ENCODE results near the gene NPAS3.

The NPAS3 gene

DNA sequence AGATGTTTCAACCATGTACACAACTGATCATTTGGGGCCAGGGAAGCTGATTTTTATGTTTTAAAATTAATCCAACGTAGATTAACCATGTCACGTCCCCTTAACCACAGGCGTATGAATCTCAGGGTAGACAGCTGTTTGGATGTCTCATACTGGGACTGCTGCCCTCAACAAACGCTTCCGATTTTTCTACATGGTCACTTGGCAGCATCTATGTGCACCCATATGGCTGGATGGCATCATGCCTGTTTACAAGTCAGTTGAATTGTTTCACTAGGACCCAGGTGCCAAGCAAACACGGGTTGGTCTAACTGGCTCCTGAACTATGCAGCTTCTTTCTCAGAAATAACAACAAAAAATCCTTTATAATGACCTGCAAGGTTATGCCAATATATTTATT is 393.8 kb downstream of the NPAS3 start:
- no peak for DNase-seq (ENCODE audit: low spot score)

DNA sequence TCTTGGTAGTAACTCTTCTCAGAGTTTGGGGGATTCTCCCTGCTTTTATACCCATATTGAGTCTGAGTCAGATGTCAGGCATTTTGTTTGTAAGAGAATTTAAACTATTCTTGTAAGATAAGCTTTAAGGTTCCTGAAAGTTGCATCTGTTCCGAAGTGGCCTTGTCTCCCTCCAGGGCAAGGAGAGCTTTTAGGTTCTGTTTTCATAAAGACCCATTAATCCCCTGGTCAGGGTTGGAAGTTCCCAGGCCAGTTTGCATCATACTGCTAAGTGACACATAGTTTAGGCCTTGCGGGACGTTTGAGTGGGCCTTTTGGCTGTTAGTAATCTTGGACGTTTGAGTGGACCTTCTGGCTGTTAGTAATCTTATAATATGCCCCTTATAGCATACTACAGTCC is 396.7 kb downstream of the NPAS3 start:
- no peak for DNase-seq (ENCODE audit: low spot score)

DNA sequence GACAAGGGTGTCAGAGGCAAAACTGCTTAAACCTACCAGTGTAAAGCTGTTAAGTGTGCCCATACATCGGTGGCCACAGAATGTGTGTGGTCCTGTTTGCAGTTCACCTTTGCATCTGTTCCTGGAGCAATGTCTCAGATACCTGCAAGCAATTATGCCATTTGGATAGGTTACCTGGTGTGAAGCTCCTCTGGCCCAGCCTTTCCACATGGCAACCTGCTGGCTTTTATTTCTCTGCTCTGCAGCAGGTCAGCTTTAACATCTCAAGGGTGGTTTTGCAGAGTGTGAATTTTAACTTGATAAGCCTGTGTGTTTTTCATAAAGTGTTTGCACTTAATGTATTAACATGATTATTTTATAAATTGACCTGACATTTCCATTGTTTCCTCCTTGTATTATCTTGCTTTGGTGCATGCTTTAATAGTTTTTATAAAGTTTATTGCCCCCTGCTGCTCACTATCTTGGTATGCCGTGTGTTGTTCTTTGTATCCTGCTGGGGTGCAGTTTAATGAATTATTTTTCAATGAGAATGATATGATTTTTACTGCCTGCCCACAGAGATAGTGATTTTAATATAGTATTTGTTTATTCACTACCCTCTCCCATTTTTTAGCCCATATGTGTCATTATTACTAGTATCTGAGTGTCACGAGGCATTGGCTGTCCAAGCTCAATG is 403.8 kb downstream of the NPAS3 start:
- no peak for DNase-seq (ENCODE audit: low spot score)

DNA sequence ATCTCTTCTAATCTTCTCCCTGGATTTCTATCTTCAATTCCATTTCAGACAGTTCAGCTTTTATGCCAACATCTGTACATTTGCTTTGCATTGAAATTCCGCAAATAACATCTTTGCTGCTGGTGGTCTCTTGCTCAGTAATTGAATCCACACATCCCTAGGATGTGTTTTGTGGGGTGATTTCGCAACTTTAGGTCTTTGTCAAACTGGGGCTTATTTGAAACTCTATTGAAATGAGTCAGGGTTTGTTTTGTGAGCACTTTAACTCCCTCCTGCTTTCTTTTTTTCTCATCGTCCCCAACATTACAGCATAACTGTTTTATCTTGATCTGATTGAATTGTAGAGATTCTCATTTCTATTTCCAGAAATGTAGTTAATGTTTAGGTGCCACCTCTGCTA is 404.3 kb downstream of the NPAS3 start:
- no peak for DNase-seq (ENCODE audit: low spot score)

DNA sequence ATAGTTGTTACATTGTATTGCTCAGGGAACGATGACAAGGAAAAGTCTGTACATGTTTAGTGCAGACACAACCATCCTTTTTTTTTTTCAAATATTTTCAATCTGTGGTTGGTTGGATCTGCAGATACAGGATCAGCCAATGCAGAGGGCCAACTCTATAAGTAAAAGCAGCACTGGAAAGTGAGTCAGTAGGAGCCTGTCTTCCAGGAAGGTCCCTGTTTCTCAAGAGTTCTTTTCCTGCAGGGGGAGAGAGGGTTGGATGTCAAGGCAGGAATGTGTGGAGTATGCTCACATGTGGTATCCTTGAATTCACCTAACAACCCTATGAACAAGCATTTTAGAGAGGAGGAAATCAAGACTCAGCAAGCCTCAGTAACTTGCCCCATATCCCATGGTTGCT is 409.1 kb downstream of the NPAS3 start:
- DNase-seq (ENCODE audit: low spot score), result no peak

DNA sequence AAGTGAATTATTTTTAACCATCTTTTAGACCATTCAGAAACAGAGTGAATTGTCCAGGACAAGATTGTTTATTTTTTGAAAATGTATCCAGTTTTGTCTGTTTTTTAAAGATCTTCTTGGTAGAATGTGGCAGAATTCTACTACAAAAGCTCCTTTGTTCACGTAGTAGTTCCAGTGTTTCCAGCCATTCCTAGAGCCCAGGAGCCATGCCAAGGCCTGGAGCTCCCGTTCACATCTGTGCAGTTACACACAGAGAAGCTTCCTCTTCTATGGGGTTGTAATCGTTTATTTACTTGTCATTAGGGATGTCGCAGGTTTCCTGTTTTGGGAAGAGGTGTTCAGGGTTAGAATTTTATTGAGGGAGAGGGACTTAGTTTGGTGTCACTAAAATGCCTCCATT is 409.8 kb downstream of the NPAS3 start:
- no peak for DNase-seq (ENCODE audit: low spot score)

DNA sequence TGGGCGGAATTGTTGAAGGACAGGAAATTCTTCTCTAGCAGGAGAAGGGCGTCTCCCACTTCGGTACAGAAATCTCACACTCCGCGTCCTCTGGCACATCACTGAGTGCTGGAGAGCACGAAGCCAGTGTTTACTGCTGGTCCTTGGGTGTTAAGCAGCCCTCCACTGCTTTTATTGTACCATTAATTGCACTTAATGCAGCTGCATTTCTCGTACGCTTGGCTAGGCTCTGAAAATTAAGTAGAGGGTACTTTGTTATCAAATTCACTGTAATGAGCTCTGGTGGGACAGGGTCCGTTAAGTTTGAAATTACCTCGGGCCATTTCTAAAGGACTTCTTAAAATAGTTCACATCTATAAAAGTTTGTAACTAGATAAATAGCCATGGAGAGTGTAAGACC is 411.2 kb downstream of the NPAS3 start:
- no peak for DNase-seq (ENCODE audit: low spot score)

DNA sequence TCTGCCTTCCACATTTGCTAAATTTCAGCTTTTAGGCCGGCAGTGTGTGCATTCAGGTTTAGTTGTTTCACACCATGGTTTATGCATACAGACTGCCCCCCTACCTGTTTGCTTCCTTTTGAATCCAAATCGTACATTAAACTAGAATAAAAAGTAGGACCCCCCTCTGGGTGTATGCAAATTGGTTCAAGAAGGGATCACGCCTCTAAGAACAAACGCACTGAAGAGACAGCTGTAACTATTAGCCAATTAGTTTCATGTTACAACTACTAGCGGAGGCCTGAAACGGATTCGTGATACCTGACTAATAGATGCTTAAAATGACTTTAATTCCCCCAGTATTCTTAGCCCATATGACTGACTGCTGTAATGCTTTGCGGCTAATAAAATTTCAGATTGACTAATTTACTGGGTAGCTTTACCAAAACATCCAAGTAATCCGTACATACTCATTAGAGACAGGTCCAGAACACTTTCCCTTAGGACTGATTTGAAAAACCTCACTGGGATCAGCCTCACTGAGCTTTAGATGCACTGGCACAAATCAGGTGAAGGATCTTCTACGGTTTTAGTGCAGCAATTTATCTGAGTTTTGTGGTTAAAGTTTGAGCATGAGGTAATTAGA is 411.8 kb downstream of the NPAS3 start:
- DNase-seq (ENCODE audit: low spot score), result no peak

DNA sequence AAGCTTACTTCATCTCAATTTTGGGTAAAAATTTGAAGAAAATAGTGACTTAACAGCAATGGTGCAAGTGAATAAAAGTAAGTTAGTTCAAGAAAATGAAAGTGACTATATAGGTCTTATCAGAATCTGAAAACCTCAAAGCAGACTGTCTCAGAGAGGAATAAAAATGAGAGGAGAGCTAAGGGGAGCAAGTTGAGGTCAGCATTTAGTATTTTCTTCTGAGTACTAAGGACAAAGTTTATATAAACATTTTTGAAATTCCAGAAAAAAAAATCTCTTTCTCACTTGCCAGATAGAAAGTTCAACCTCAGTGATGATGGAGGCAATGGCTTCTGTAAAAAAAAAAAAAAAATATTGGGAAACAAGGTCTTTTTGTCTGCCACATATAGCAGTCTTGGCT is 414.1 kb downstream of the NPAS3 start:
- no peak for DNase-seq (ENCODE audit: low spot score)

DNA sequence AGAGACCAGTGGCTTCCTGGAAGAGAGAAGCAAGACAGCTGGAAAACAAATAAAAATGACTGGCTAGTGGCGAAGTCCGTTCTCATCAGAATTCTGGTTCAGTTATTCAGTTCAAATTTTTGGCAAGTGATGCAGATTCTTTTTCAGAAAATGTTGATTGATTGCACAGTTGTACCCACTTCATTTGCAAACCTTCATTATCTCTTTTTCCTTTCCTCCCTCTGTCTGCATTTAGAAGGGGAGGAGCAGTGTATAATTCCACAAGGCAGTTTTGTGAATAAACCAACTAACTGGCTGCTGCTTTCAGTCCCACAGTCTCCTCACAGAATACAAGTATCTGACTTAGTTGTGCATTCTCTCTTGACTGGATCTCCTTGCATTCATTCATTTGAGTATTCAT is 417.5 kb downstream of the NPAS3 start:
- no peak for DNase-seq (ENCODE audit: low spot score)

DNA sequence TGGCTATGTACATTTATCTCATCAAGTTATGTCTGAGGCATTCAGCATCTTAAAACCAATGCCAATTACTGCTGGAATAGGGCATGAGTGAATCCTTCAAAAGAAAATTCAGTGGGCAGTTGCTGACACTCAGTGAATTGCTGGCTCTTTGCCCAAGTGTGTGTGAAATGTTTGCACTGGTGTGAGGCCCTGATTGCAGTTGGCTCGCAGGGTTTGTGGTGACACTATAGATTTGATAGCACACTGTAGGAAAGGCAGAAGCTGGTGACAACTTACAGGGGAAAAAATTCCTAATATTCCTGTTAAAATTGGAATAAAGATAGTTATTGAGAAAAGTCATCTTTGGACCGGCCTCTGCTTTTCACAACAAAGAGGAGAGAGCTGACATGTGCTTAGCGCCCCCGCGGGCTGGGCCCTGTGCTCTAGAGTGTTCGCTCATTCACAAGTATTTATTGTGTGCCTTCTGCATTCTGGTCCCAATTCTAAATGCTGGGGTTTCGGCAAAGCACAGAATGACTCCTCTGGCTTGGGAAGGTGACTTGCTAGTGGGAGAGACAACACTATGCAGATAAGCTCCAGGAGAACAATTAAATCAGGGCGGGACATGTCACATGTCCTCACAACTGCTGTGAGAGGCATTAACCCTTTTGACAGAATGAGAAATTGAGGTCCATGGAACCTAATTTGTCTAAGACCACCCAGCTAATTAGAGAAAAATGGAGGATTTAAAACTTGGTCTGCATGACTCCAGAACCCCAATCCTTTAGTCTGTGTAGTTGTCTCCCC is 418.7 kb downstream of the NPAS3 start:
- DNase-seq (ENCODE audit: low spot score), result no peak

DNA sequence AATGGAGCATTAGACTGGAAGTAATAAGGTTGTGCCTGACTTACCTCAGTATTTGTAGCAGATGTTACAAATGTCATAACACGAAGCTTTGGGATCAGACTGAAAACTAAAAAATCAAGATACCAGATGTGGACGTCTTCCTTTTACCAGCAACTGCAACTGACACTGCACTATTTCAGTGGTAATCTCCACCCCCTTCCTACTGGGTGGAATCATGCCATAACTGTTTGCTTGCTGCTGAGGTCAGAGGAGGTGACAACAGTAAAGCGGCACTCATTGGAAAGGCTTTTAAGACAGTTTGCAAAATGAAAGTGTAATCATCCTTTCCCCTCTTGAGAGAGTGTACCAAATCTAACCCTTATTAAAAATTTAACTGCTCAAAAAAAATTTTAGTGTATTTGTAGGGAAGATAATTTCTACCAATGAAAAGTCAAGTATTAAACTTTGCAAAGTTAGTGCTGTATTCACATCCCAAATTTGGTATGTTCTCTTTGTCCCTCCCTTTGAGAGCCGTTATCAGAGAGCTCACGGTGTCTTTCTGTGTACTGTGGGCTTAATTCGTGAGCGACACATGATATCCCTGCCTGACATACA is 420.7 kb downstream of the NPAS3 start:
- no peak for DNase-seq (ENCODE audit: low spot score)

DNA sequence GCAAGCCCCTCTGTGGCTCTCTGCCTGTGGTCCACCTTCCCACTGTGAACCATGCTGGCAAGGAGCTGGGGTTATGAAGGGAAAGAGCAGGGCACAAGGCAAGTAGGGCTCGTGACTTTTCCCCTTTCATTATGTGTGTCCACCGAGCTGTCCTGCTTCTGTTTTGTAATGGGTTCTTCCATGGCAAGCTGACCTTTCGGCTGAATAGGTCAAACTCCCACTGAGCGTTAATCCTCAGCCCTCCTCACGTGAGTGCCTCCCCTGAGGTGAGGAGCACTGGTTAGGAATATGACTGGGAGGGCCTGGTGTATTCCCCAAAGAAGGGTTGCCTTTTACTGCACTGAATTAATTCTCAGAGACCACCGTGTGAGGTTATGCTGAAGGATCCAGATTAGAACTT is 424.3 kb downstream of the NPAS3 start:
- DNase-seq (ENCODE audit: low spot score), result no peak

DNA sequence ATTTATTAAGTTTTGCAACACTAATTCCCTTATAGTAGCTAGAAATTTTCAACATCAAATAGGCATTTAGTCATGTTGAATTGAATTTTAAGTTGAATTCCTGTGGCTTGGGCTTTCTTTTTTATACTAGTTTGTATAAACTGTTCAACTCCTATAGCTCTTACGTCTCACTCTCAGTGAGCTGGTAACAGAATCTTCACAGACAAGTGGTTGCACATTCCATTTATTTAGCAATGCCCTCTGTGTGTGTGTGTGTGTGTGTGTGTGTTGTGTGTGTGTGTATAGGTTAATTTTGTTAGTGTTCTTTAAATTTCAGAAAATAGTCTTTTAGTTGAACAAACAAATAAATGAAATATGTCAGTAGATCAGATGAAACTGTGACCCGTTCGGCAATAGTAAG is 425.0 kb downstream of the NPAS3 start:
- no peak for DNase-seq (ENCODE audit: low spot score)

DNA sequence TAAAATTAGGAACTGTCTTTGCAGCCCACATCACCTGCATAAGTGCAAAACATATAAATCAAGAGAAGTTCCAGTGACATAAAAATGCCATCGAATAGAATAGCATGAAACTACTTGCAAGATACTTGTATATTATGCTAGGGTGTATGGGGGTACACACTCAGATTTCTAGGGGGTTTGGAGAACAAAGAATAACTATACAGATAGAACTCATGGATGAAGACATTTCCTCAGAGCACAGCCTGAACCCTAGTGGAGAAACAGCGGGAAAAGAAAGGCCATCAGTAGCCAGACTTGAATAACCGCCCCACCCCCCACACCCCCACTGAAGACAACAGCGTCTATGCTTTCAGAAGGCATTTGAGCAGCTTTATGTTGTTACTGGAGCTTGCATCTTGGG is 425.8 kb downstream of the NPAS3 start:
- no peak for DNase-seq (ENCODE audit: low spot score)

DNA sequence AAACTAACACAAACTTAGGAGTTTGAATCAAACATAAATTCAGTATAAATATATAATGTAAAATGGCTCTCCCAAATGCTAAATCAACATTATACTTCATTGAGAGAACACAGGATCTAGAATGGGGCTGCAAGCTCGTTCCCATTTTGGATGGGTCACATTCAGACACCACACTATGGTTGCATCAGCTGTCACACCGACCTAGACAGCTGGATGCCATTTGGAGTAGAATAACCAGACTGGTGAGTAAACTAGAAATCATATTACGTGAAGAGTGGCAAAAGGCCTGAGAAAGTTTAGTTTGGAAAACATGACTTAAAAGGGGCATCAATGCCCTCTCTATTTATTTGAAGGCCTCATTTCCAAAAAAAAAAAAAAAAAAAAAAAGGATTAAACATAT is 430.4 kb downstream of the NPAS3 start:
- no peak for DNase-seq (ENCODE audit: low spot score)

DNA sequence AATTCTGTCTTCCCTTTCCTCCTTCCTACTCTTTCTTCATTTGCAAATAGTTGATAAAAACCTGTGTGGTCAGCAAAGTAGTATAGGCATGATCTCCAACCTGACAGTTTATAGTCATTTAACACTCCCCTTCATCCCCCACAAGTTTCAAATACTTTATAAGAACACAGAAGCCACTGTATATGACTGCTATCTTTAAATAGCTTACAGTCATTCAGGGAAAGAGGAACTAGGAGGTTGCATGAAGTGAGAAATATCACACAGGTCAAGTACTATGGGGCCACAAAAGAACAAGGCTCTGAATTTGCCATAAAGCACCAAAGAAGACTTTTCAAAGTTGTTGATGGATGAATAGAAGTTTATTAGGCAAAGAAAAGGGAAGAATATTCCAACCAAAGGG is 431.3 kb downstream of the NPAS3 start:
- no peak for DNase-seq (ENCODE audit: low spot score)

DNA sequence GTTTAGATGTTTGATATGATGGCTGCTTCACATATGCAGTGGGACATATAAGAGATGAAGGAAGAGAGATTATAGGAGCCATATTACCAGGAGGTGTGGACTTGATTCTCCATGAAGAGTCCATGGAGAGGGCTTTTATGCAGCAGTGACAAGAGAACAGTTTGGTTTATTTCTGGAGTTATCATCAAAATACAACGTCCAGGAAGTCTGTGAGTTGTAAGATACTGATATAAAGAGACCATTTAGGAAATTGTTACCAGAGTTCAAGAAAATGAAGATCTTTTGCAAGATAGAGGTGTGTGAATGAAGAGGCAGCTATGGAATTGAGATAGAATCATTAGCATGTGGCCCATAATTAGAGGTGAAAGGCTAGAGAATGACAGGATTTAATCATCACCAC is 431.7 kb downstream of the NPAS3 start:
- DNase-seq (ENCODE audit: low spot score), result no peak

DNA sequence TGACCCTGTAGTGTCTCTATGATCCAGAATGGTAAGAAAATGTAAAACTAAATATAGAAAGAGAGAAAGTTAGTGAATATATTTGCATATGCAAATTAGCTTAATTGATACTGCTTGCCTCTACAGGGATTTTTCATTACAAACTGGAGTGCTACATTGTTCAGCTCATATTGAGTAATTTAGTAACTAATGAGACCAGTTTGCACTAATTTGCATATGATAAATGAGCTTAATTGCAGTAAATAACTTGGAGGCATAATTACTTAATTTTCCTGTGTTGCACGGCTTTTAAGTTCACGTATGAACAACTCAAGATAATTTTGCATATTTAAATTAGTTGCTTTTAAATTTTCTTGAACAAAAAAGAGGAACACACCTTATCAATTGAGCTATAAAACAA is 436.5 kb downstream of the NPAS3 start:
- DNase-seq (ENCODE audit: low spot score), result no peak

DNA sequence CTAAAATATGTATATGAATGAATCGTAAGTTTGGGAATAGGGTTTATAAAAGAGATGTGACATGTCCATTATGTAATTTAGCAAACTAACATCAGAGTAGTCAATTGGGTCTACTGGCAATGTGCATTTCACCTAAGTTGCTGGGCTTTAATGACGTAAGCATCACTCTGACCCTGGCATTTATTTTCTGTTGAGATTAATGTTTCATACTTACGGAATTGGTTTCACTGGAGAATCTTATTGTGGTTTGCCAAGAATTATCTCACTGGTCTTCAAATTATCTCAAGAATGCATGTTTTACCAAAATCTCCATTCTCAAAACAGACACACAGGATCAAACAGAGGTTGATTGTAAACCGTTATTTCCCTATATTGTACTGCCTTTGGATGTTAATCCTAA is 437.1 kb downstream of the NPAS3 start:
- DNase-seq (ENCODE audit: low spot score), result no peak

DNA sequence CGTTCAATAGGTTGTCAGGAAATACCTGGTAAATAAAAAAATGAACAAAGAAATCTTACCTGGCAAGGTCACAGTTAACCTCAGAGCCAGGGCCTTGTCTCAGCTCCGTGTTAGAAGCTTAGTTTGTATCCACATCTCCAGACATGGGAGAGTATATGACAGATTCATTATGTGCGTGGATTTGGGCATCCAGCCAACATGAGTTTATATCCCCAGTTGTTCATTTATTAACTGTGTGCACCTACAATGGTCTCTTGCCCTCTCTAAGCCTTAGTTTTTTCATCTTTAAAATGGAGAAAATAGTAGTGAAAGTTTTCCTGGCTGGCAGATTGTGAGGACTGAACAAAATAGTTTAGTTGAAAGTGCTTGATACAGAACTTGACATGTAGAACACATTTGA is 437.8 kb downstream of the NPAS3 start:
- no peak for DNase-seq (ENCODE audit: low spot score)

DNA sequence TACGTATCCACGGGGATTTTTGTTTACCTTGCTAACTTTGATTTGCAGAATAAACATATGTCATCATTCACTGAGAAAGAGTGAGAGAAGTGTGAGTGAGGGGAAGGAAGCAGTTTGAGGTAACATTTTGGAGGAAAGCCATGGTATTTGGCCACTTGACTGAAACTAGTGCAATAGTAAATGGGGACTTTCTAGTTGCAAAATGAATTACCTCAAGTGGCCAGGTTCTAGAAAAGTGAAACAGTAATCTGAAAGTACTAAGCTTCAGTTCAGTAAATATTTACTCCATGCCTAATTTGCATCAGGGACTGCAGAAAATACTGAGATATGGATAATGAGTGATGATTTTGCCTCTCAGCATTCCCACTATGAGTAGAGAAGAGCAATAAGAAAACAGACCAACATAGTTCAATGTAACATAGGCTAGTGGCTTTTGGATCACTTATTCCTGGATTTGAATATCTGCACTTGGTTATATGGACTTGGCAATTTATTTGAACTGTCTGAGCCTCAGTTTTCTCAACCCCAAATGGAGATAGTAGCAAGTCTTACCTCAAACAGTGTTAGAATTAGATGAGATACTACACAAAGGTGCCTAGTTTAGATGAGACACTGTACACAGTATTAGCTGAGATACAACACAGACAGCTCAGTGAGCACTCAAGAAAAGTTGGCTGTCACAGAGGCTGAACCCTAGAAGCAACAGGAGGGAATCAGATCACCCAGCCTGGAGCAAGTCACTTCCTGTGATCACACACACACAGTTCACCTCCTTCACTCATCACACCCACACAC is 439.1 kb downstream of the NPAS3 start:
- no peak for DNase-seq (ENCODE audit: low spot score)
